ENCODE data around the gene B4GALT4.
A peak's percentile ranks its signal among the peaks of the same experiment; 100 is the strongest.

B4GALT4 gene

DNA sequence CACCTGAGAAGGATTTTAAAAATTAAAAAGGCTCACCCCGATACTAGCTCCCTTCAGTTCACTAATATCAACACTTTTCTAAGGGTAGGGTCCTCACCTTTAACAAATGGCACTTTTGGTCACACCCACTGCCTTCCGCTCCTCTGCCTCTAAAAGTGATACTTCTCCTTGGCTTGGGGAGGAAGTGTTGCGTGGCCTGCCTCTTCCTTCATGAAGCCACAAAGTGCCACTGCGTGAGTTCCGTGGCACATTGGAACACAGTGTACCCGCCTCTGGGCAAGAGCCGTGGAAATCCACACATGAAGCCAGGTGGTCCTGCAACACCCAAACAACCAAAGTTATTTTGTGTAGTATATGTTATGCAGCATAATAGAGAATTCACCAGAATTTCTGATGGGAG is 3.9 kb downstream of the B4GALT4 start:
- H3K27ac ChIP-seq (ENCODE audit: low read length): no peak overlapping the region
- H3K36me3 ChIP-seq (replicated peaks; ENCODE audit: insufficient read depth, low read length): no peaks in the 10 kb centered on the region
- TF ChIP-seq EZH2phosphoT487 (IDR thresholded peaks at IDR 0.05; ENCODE audit: low read length) (no peak), EZH2 (optimal IDR thresholded peaks at IDR 0.05; ENCODE audit: low read depth, low read length) (no peak)
- TF ChIP-seq, protein P1, sequence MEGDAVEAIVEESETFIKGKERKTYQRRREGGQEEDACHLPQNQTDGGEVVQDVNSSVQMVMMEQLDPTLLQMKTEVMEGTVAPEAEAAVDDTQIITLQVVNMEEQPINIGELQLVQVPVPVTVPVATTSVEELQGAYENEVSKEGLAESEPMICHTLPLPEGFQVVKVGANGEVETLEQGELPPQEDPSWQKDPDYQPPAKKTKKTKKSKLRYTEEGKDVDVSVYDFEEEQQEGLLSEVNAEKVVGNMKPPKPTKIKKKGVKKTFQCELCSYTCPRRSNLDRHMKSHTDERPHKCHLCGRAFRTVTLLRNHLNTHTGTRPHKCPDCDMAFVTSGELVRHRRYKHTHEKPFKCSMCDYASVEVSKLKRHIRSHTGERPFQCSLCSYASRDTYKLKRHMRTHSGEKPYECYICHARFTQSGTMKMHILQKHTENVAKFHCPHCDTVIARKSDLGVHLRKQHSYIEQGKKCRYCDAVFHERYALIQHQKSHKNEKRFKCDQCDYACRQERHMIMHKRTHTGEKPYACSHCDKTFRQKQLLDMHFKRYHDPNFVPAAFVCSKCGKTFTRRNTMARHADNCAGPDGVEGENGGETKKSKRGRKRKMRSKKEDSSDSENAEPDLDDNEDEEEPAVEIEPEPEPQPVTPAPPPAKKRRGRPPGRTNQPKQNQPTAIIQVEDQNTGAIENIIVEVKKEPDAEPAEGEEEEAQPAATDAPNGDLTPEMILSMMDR (IDR thresholded peaks at IDR 0.05; ENCODE audit: low read length): no peak
- peaks cover 28% of the 10 kb centered on the region for H3K4me1 ChIP-seq (ENCODE audit: low read length)
- H4K20me1 ChIP-seq (ENCODE audit: insufficient read depth, low read length): no peaks in the 10 kb centered on the region
- no peak overlapping the region for H2AFZ ChIP-seq (ENCODE audit: low read length)
- no peaks in the 10 kb centered on the region for H3K9me2 ChIP-seq (replicated peaks; ENCODE audit: insufficient read depth, low read length)
- H3K27me3 ChIP-seq (replicated peaks; ENCODE audit: insufficient read depth, low read length): no peaks in the 10 kb centered on the region
- H3F3A ChIP-seq (ENCODE audit: insufficient read depth, low read length): 0 out of 2 replicates have a peak, but pooled peaks cover 6% of the 10 kb centered on the region
- no peak overlapping the region for H3K9ac ChIP-seq (ENCODE audit: low read length)
- DNase-seq: no peak
- H3K79me2 ChIP-seq (ENCODE audit: low read length): peaks cover 17% of the 10 kb centered on the region
- H3K9me3 ChIP-seq (replicated peaks; ENCODE audit: insufficient read depth, low read length): no peaks in the 10 kb centered on the region
- no peak overlapping the region for H3K4me2 ChIP-seq (ENCODE audit: low read depth, low read length)
- no peak overlapping the region for H3K4me3 ChIP-seq (ENCODE audit: low read length)

- Histone ChIP-seq H3K9ac (ENCODE audit: low read length) (no peak overlapping the region), H3K9me3 (replicated peaks; ENCODE audit: insufficient read depth, low read length) (no peaks in the 10 kb centered on the region), H3F3A (ENCODE audit: insufficient read depth, low read length) (no peaks in the 10 kb centered on the region), H3K4me3 (ENCODE audit: low read length) (no peak overlapping the region), H3K36me3 (replicated peaks; ENCODE audit: insufficient read depth, low read length) (no peaks in the 10 kb centered on the region; the same call in 1 of the 2 replicates), H3K27ac (ENCODE audit: low read length) (peak overlapping the region; percentile 3; the same call in 1 of the 2 replicates), H3K4me2 (ENCODE audit: low read depth, low read length) (peak overlapping the region; percentile 2; the same call in 1 of the 2 replicates), H3K9me2 (replicated peaks; ENCODE audit: insufficient read depth, low read length) (no peaks in the 10 kb centered on the region), H2AFZ (ENCODE audit: low read length) (no peak overlapping the region), H3K27me3 (replicated peaks; ENCODE audit: insufficient read depth, low read length) (no peaks in the 10 kb centered on the region), H4K20me1 (ENCODE audit: insufficient read depth, low read length) (no peaks in the 10 kb centered on the region), H3K4me1 (ENCODE audit: low read length) (peaks cover 25% of the 10 kb centered on the region), H3K79me2 (ENCODE audit: low read length) (peaks cover 14% of the 10 kb centered on the region)
- DNase-seq: no peak
- TF ChIP-seq EZH2phosphoT487 (IDR thresholded peaks at IDR 0.05; ENCODE audit: low read length) (no peak), EZH2 (optimal IDR thresholded peaks at IDR 0.05; ENCODE audit: low read depth, low read length) (no peak)
- TF ChIP-seq, protein P1 (IDR thresholded peaks at IDR 0.05; ENCODE audit: low read length): no peak
Observed at GRCh38 chr3:119235151-119235550, 5.5 kb downstream of the B4GALT4 start.

- H3K9me3 ChIP-seq (replicated peaks; ENCODE audit: insufficient read depth, low read length): no peaks in the 10 kb centered on the region
- H3K9ac ChIP-seq (ENCODE audit: low read length): no peak overlapping the region
- H3K27me3 ChIP-seq (replicated peaks; ENCODE audit: insufficient read depth, low read length): no peaks in the 10 kb centered on the region
- no peaks in the 10 kb centered on the region for H4K20me1 ChIP-seq (ENCODE audit: insufficient read depth, low read length)
- H3K36me3 ChIP-seq (replicated peaks; ENCODE audit: insufficient read depth, low read length): no peaks in the 10 kb centered on the region; the same call in 1 of the 2 replicates
- peak overlapping the region; percentile 3; the same call in 1 of the 2 replicates for H3K27ac ChIP-seq (ENCODE audit: low read length)
- H3K4me3 ChIP-seq (ENCODE audit: low read length): no peak overlapping the region
- H3K9me2 ChIP-seq (replicated peaks; ENCODE audit: insufficient read depth, low read length): no peaks in the 10 kb centered on the region
- peak overlapping the region; percentile 2; the same call in 1 of the 2 replicates for H3K4me2 ChIP-seq (ENCODE audit: low read depth, low read length)
- no peak overlapping the region for H2AFZ ChIP-seq (ENCODE audit: low read length)
- peaks cover 25% of the 10 kb centered on the region for H3K4me1 ChIP-seq (ENCODE audit: low read length)
- peaks cover 10% of the 10 kb centered on the region; the same call in 1 of the 2 replicates for H3K79me2 ChIP-seq (ENCODE audit: low read length)
- DNase-seq: no peak
- no peak for TF ChIP-seq EZH2phosphoT487 (IDR thresholded peaks at IDR 0.05; ENCODE audit: low read length)
- no peak for TF ChIP-seq EZH2 (optimal IDR thresholded peaks at IDR 0.05; ENCODE audit: low read depth, low read length)
- TF ChIP-seq, protein P1 (IDR thresholded peaks at IDR 0.05; ENCODE audit: low read length): no peak
- no peaks in the 10 kb centered on the region for H3F3A ChIP-seq (ENCODE audit: insufficient read depth, low read length)
Observed at GRCh38 chr3:119234610-119235009, 6.1 kb downstream of the B4GALT4 start.
